Natural killer cell (primary cell): ENCODE measurements around the gene LDLRAD4. TPM values are rescaled to one million over a fixed set of nuclear protein-coding genes. Genes with fewer than 3 reads are reported as not detected.

Experiments used
- ATAC-seq, 3 donors: fragments of 150-1000 bp in 2 of 3; fragments of 200-7000 bp in 1 of 3; cut with Tn5 transposase; 1 replicate in 1 of 3; 2 replicates in 2 of 3; pipeline ENCODE4 v1.10.0; 2021; ENCODE audit warnings: mild to moderate bottlenecking in 2 of 3, moderate library complexity in 2 of 3
- DNase-seq, 2 donors: peaks; one replicate each; pipeline versions ENCODE4 v3.0.0 to v3.0.0-alpha.2; 2013 to 2021; ENCODE audit warnings: mixed read lengths in 1 of 2
- H3K27ac ChIP-seq: one replicate; pipeline ENCODE4 v1.5.1; 2013; ENCODE audit warnings: mild to moderate bottlenecking, low read length
- H3K27me3 ChIP-seq: one replicate; pipeline ENCODE4 v1.6.1; 2013; ENCODE audit warnings: low read length; ENCODE audit not compliant: control insufficient read depth, insufficient read depth
- H3K36me3 ChIP-seq: one replicate; pipeline ENCODE4 v1.6.1; 2013; ENCODE audit warnings: low read length; ENCODE audit not compliant: control insufficient read depth, insufficient read depth
- H3K4me1 ChIP-seq: one replicate; pipeline ENCODE4 v1.6.1; 2013; ENCODE audit warnings: low read length; ENCODE audit not compliant: control insufficient read depth, insufficient read depth
- H3K4me3 ChIP-seq: one replicate; pipeline ENCODE4 v1.5.1; 2013; ENCODE audit warnings: low read length
- H3K9me3 ChIP-seq: one replicate; pipeline ENCODE4 v1.6.1; 2013; ENCODE audit warnings: low read length; ENCODE audit not compliant: control insufficient read depth, insufficient read depth
- H3K27ac Mint-ChIP-seq, 2 donors: one replicate each; pipeline ENCODE4 v1.8.0; 2022; ENCODE audit warnings: mild to moderate bottlenecking in 2 of 2, mixed read lengths in 2 of 2, moderate library complexity in 1 of 2
- H3K27me3 Mint-ChIP-seq, 2 donors: one replicate each; pipeline ENCODE4 v1.8.0; 2022; ENCODE audit warnings: low read depth in 2 of 2, mixed read lengths in 2 of 2
- H3K36me3 Mint-ChIP-seq: one replicate; pipeline ENCODE4 v1.8.0; 2022; ENCODE audit warnings: mixed read lengths
- H3K4me1 Mint-ChIP-seq, 2 donors: one replicate each; pipeline ENCODE4 v1.8.0; 2022; ENCODE audit warnings: mixed read lengths in 2 of 2
- H3K4me3 Mint-ChIP-seq: one replicate; pipeline ENCODE4 v1.8.0; 2022; ENCODE audit warnings: mild to moderate bottlenecking, moderate library complexity, mixed read lengths
- H3K9me3 Mint-ChIP-seq, 2 donors: one replicate each; pipeline ENCODE4 v1.8.0; 2022; ENCODE audit warnings: mixed read lengths in 2 of 2
- CTCF ChIP-seq: fragments of 200-600 bp; IDR thresholded peaks from one replicate; pipeline ENCODE4 v1.8.0; 2022; ENCODE audit warnings: antibody characterized with exemption
- WGBS: methylation state at CpG from one replicate; pipeline ENCODE4 v1.1.7; 2013; ENCODE audit warnings: missing lambda C conversion rate; ENCODE audit not compliant: insufficient coverage; 5-methylcytosine and 5-hydroxymethylcytosine counted together
- intact Hi-C: fragments of 100-400 bp; cut with micrococcal nuclease; formaldehyde crosslinking; loops from one replicate; pipeline ENCODE4 v1.14.2; 2022
- total RNA-seq, 4 donors: library from RNA; stranded (reverse); fragments of 120-200 nt in 1 of 4; gene quantifications; one replicate each; pipeline versions ENCODE4 v1.2.3 to v1.2.4, GENCODE V29; 2013 to 2022

The LDLRAD4 gene
- total RNA-seq, 3 donors from 2014 or later (not counting 1 experiment from before 2014, with no cell fraction given), result 24.0 to 36.3 (median 29.2) TPM

GRCh38 chr18:13510594-13510993 lies 292.0 kb downstream of the LDLRAD4 start:
- H3K27me3 Mint-ChIP-seq, result no peaks in the 10 kb centered on the region
- Histone ChIP-seq H3K9me3 (no peaks in the 10 kb centered on the region), H3K4me1 (peaks cover 6% of the 10 kb centered on the region), H3K27ac (no peak overlapping the region), H3K27me3 (no peaks in the 10 kb centered on the region), H3K36me3 (no peaks in the 10 kb centered on the region), H3K4me3 (no peak overlapping the region)
- intact Hi-C loops, result no loop called here
- DNase-seq, result no peak
- H3K9me3 Mint-ChIP-seq, result no peaks in the 10 kb centered on the region
- WGBS, result 87% methylated on average over 2 of the region's 2 CpGs
- no peak for ATAC-seq
- peak overlapping the region in 1 of 2 donors; percentile 56 for H3K27ac Mint-ChIP-seq
- no peak for TF ChIP-seq CTCF
- H3K4me3 Mint-ChIP-seq, result no peak overlapping the region
- peaks cover 45 to 66% of the 10 kb centered on the region in 2 donors for H3K4me1 Mint-ChIP-seq
- H3K36me3 Mint-ChIP-seq, result no peaks in the 10 kb centered on the region

GRCh38 chr18:13511961-13512577 lies 293.5 kb downstream of the LDLRAD4 start:
- Histone ChIP-seq H3K36me3 (no peaks in the 10 kb centered on the region), H3K4me3 (no peak overlapping the region), H3K27me3 (no peaks in the 10 kb centered on the region), H3K9me3 (no peaks in the 10 kb centered on the region), H3K4me1 (peaks cover 3% of the 10 kb centered on the region), H3K27ac (no peak overlapping the region)
- TF ChIP-seq CTCF, result no peak
- no peaks in the 10 kb centered on the region for H3K36me3 Mint-ChIP-seq
- WGBS, result 61% methylated on average over 6 of the region's 6 CpGs
- H3K9me3 Mint-ChIP-seq, result no peaks in the 10 kb centered on the region
- H3K4me1 Mint-ChIP-seq, result peaks cover 35 to 57% of the 10 kb centered on the region in 2 donors
- no peak for DNase-seq
- no peak for ATAC-seq
- no peaks in the 10 kb centered on the region for H3K27me3 Mint-ChIP-seq
- intact Hi-C loops, result no loop called here
- no peak overlapping the region for H3K4me3 Mint-ChIP-seq
- H3K27ac Mint-ChIP-seq, result peak overlapping the region in 1 of 2 donors; percentile 56

- ATAC-seq, result peak in 2 of 3 donors; percentile 46 to 71
- no peak for TF ChIP-seq CTCF
- Mint-ChIP-seq H3K36me3 (no peaks in the 10 kb centered on the region), H3K27me3 (no peaks in the 10 kb centered on the region), H3K4me3 (no peak overlapping the region), H3K27ac (peak overlapping the region; percentile 46 to 68), H3K4me1 (peaks cover 35 to 55% of the 10 kb centered on the region in 2 donors), H3K9me3 (no peaks in the 10 kb centered on the region)
- H3K36me3 ChIP-seq, result no peaks in the 10 kb centered on the region
- no peak for DNase-seq
- peaks cover 3% of the 10 kb centered on the region for H3K4me1 ChIP-seq
- intact Hi-C loops, result no loop called here
- H3K4me3 ChIP-seq, result no peak overlapping the region
- H3K27ac ChIP-seq, result no peak overlapping the region
- H3K27me3 ChIP-seq, result no peaks in the 10 kb centered on the region
- WGBS, result 32% methylated on average over 4 of the region's 4 CpGs
- H3K9me3 ChIP-seq, result no peaks in the 10 kb centered on the region
These were observed 294.5 kb downstream of the LDLRAD4 start for GRCh38 chr18:13513021-13513420.

- Mint-ChIP-seq H3K27me3 (no peaks in the 10 kb centered on the region), H3K27ac (peak overlapping the region in 1 of 2 donors; percentile 68), H3K36me3 (no peaks in the 10 kb centered on the region), H3K4me1 (peaks cover 35 to 56% of the 10 kb centered on the region in 2 donors), H3K4me3 (no peak overlapping the region), H3K9me3 (no peaks in the 10 kb centered on the region)
- H3K36me3 ChIP-seq, result no peaks in the 10 kb centered on the region
- no peak overlapping the region for H3K27ac ChIP-seq
- no peak for ATAC-seq
- H3K4me3 ChIP-seq, result no peak overlapping the region
- intact Hi-C loops, result no loop called here
- TF ChIP-seq CTCF, result no peak
- H3K27me3 ChIP-seq, result no peaks in the 10 kb centered on the region
- H3K9me3 ChIP-seq, result no peaks in the 10 kb centered on the region
- H3K4me1 ChIP-seq, result peaks cover 3% of the 10 kb centered on the region
- no peak for DNase-seq
- 98% methylated on average over 5 of the region's 5 CpGs for WGBS
These were observed 294.9 kb downstream of the LDLRAD4 start for GRCh38 chr18:13513481-13513880.
